Islet of Langerhans (tissue), 1 donor: ENCODE data around the gene ZNF200.
A peak's percentile ranks its signal among the peaks of the same experiment; 100 is the strongest.
"Not testable (repeated sequence)": the region's sequence is repeated elsewhere in the genome, so short reads cannot be mapped to it uniquely, and the experiment has no call there.

Experiments
- FAIRE-seq: peaks from one replicate; lab custom pipeline; 2011; peaks lifted over from hg19 to GRCh38; lab: Jason Lieb, UNC

The ZNF200 gene

GRCh38 chr16:3234857-3235561, at the start of gene ZNF200:
Gene ZNF200 (minus strand): TSS chr16:3235158. CDS start chr16:3233755, 1,403 bp downstream.
- FAIRE-seq = no peak

- FAIRE-seq = no peak
These were observed 48.8 kb upstream of the ZNF200 start for GRCh38 chr16:3283543-3284447.

- peak; percentile 78 for FAIRE-seq
These were observed 48.0 kb upstream of the ZNF200 start, which contains the start of gene ZNF263 for GRCh38 chr16:3282730-3283542. Gene ZNF263 (plus strand): TSS chr16:3283491. CDS start chr16:3283819, 328 bp downstream.

- FAIRE-seq = no peak
These were observed 47.3 kb upstream of the ZNF200 start for GRCh38 chr16:3282103-3282729.

- no peak for FAIRE-seq
These were observed 46.4 kb upstream of the ZNF200 start for GRCh38 chr16:3281222-3281820.

GRCh38 chr16:3276679-3277078, 41.7 kb upstream of the ZNF200 start:
- FAIRE-seq = no peak

GRCh38 chr16:3274947-3275346, 40.0 kb upstream of the ZNF200 start:
- no peak for FAIRE-seq

GRCh38 chr16:3274490-3274889, 39.5 kb upstream of the ZNF200 start:
- no peak for FAIRE-seq

- not testable (repeated sequence) for FAIRE-seq
These were observed 36.3 kb upstream of the ZNF200 start for GRCh38 chr16:3271281-3271680.

GRCh38 chr16:3270718-3271117, 35.8 kb upstream of the ZNF200 start:
- FAIRE-seq = not testable (repeated sequence)

GRCh38 chr16:3268294-3268693, 33.3 kb upstream of the ZNF200 start:
- FAIRE-seq = no peak

GRCh38 chr16:3266873-3267537, 32.0 kb upstream of the ZNF200 start:
- no peak for FAIRE-seq

- no peak for FAIRE-seq
These were observed 29.4 kb upstream of the ZNF200 start for GRCh38 chr16:3264137-3265036.

GRCh38 chr16:3262517-3262916, 27.6 kb upstream of the ZNF200 start:
- no peak for FAIRE-seq

- FAIRE-seq = no peak
These were observed 24.9 kb upstream of the ZNF200 start for GRCh38 chr16:3259836-3260235.

- no peak for FAIRE-seq
These were observed 22.0 kb upstream of the ZNF200 start for GRCh38 chr16:3256866-3257465.

- no peak for FAIRE-seq
These were observed 21.3 kb upstream of the ZNF200 start, which contains the start of gene MEFV for GRCh38 chr16:3256146-3256865. Gene MEFV (minus strand): TSS chr16:3256633. CDS start chr16:3256587, 46 bp downstream.

GRCh38 chr16:3254309-3254708, 19.4 kb upstream of the ZNF200 start:
- FAIRE-seq = no peak

- no peak for FAIRE-seq
These were observed 18.0 kb upstream of the ZNF200 start for GRCh38 chr16:3252967-3253366.
